OCI-LY1 (cell line): ENCODE results near the gene C2orf66.

Experiments used
- H2AFZ ChIP-seq: fragments of 200-600 bp; sonication (generic), shearing (Covaris generic); 2 replicates; pipeline ENCODE4 v1.6.0; 2014; ENCODE audit warnings: antibody characterized with exemption, mild to moderate bottlenecking, low read length
- H3F3A ChIP-seq: fragments of 200-600 bp; sonication (generic), shearing (Covaris generic); 2 replicates; pipeline ENCODE4 v1.6.0; 2014; ENCODE audit warnings: mild to moderate bottlenecking, antibody characterized with exemption, low read length, moderate library complexity; ENCODE audit not compliant: insufficient read depth
- H3K27ac ChIP-seq: fragments of 200-600 bp; sonication (generic); 2 replicates; pipeline ENCODE4 v1.5.1; 2014; ENCODE audit warnings: low read length, mixed run types, mild to moderate bottlenecking, low read depth; ENCODE audit not compliant: poor library complexity, severe bottlenecking
- H3K27me3 ChIP-seq: fragments of 200-600 bp; sonication (generic); 2 replicates; pipeline ENCODE4 v1.6.0; 2014; ENCODE audit warnings: antibody characterized with exemption, mild to moderate bottlenecking, low read length, moderate library complexity; ENCODE audit not compliant: insufficient read depth
- H3K36me3 ChIP-seq: fragments of 200-600 bp; sonication (generic); 2 replicates; pipeline ENCODE4 v1.6.1; 2014; ENCODE audit warnings: mild to moderate bottlenecking, antibody characterized with exemption, low read length, moderate library complexity, mixed read lengths; ENCODE audit not compliant: insufficient read depth
- H3K4me1 ChIP-seq: fragments of 200-600 bp; sonication (generic); 2 replicates; pipeline ENCODE4 v1.5.1; 2014; ENCODE audit warnings: mild to moderate bottlenecking, low read length, moderate library complexity; ENCODE audit not compliant: insufficient read depth, severe bottlenecking
- H3K4me2 ChIP-seq: fragments of 200-600 bp; sonication (generic), shearing (Covaris generic); 2 replicates; pipeline ENCODE4 v1.6.1; 2014; ENCODE audit warnings: low read length
- H3K4me3 ChIP-seq: fragments of 200-600 bp; sonication (generic); 2 replicates; pipeline ENCODE4 v1.5.1; 2014; ENCODE audit warnings: low read length, low read depth, mild to moderate bottlenecking, mixed read lengths; ENCODE audit not compliant: poor library complexity, severe bottlenecking
- H3K79me2 ChIP-seq: fragments of 200-600 bp; shearing (Covaris generic); 2 replicates; pipeline ENCODE4 v1.6.1; 2016; ENCODE audit warnings: mixed run types, low read length, mixed read lengths; ENCODE audit not compliant: insufficient read depth
- H3K9ac ChIP-seq: fragments of 200-600 bp; sonication (generic), shearing (Covaris generic); 2 replicates; pipeline ENCODE4 v1.6.1; 2014; ENCODE audit warnings: mild to moderate bottlenecking, low read length, mixed read lengths
- H3K9me2 ChIP-seq: fragments of 200-600 bp; sonication (generic), shearing (Covaris generic); 2 replicates; pipeline ENCODE4 v1.6.1; 2014; ENCODE audit warnings: low read depth, mild to moderate bottlenecking, low read length, mixed read lengths
- H3K9me3 ChIP-seq: fragments of 200-600 bp; shearing (Covaris generic); 2 replicates; pipeline ENCODE4 v1.6.1; 2014; ENCODE audit warnings: low read length, mixed read lengths
- H4K20me1 ChIP-seq: fragments of 200-600 bp; sonication (generic), shearing (Covaris generic); 2 replicates; pipeline ENCODE4 v1.6.0; 2016; ENCODE audit warnings: mild to moderate bottlenecking, low read length; ENCODE audit not compliant: insufficient read depth
- CTCF ChIP-seq: fragments of 200-600 bp; sonication (generic), shearing (Covaris generic); IDR thresholded peaks from 2 replicates; pipeline ENCODE4 v1.5.1; 2017; ENCODE audit warnings: mild to moderate bottlenecking, antibody characterized with exemption, low read length, moderate library complexity, mixed read lengths
- EZH2 ChIP-seq: fragments of 200-600 bp; sonication (generic), shearing (Covaris generic); IDR thresholded peaks from 2 replicates; pipeline ENCODE4 v1.8.0; 2017; ENCODE audit warnings: borderline replicate concordance, mixed run types, mild to moderate bottlenecking, antibody characterized with exemption, low read length, moderate library complexity, mixed read lengths

C2orf66 gene

GRCh38 chr2:196809260-196809659, at the start of gene C2orf66:
Gene C2orf66 (minus strand): TSS chr2:196809355. CDS start chr2:196809336, 19 bp downstream.
- no peaks in the 10 kb centered on the region for H3K79me2 ChIP-seq
- no peaks in the 10 kb centered on the region; the same call in 1 of the 2 replicates for H3K27me3 ChIP-seq
- TF ChIP-seq CTCF: no peak
- no peak for TF ChIP-seq EZH2
- no peaks in the 10 kb centered on the region for H4K20me1 ChIP-seq
- H3K4me1 ChIP-seq: no peaks in the 10 kb centered on the region
- H3K9ac ChIP-seq: no peak within 1 kb of the TSS
- H3K9me3 ChIP-seq: no peaks in the 10 kb centered on the region
- H2AFZ ChIP-seq: no peak within 1 kb of the TSS
- no peaks in the 10 kb centered on the region for H3F3A ChIP-seq
- H3K36me3 ChIP-seq: no peaks in the 10 kb centered on the region
- H3K4me3 ChIP-seq: no peak within 1 kb of the TSS
- H3K4me2 ChIP-seq: no peak within 1 kb of the TSS
- no peaks in the 10 kb centered on the region for H3K9me2 ChIP-seq
- no peak within 1 kb of the TSS for H3K27ac ChIP-seq

- TF ChIP-seq CTCF (no peak), EZH2 (no peak)
- no peaks in the 10 kb centered on the region for H3K4me1 ChIP-seq
- no peaks in the 10 kb centered on the region for H3K9me2 ChIP-seq
- H3F3A ChIP-seq: no peaks in the 10 kb centered on the region
- H4K20me1 ChIP-seq: no peaks in the 10 kb centered on the region
- H3K9ac ChIP-seq: no peak overlapping the region
- no peaks in the 10 kb centered on the region for H3K79me2 ChIP-seq
- no peak overlapping the region for H2AFZ ChIP-seq
- no peaks in the 10 kb centered on the region for H3K36me3 ChIP-seq
- no peak overlapping the region for H3K4me2 ChIP-seq
- H3K27ac ChIP-seq: no peak overlapping the region
- no peaks in the 10 kb centered on the region for H3K27me3 ChIP-seq
- no peak overlapping the region for H3K4me3 ChIP-seq
- H3K9me3 ChIP-seq: no peaks in the 10 kb centered on the region
Observed at GRCh38 chr2:196854629-196855028, 45.5 kb upstream of the C2orf66 start.

GRCh38 chr2:196853301-196854087, 44.3 kb upstream of the C2orf66 start:
- Histone ChIP-seq H3K27me3 (no peaks in the 10 kb centered on the region), H2AFZ (no peak overlapping the region), H3F3A (no peaks in the 10 kb centered on the region), H3K36me3 (no peaks in the 10 kb centered on the region), H3K9me2 (no peaks in the 10 kb centered on the region), H3K9ac (no peak overlapping the region), H4K20me1 (no peaks in the 10 kb centered on the region), H3K4me3 (no peak overlapping the region), H3K4me2 (no peak overlapping the region), H3K9me3 (no peaks in the 10 kb centered on the region), H3K4me1 (no peaks in the 10 kb centered on the region), H3K27ac (no peak overlapping the region), H3K79me2 (no peaks in the 10 kb centered on the region)
- TF ChIP-seq CTCF (no peak), EZH2 (no peak)
